ENCODE data around the gene FRMPD4. TPM values are rescaled to one million over a fixed set of nuclear protein-coding genes. Genes with fewer than 3 reads are reported as not detected.

FRMPD4 gene
- polyA plus RNA-seq, 3 donors = 0.07 to 0.15 (median 0.14) TPM

DNA sequence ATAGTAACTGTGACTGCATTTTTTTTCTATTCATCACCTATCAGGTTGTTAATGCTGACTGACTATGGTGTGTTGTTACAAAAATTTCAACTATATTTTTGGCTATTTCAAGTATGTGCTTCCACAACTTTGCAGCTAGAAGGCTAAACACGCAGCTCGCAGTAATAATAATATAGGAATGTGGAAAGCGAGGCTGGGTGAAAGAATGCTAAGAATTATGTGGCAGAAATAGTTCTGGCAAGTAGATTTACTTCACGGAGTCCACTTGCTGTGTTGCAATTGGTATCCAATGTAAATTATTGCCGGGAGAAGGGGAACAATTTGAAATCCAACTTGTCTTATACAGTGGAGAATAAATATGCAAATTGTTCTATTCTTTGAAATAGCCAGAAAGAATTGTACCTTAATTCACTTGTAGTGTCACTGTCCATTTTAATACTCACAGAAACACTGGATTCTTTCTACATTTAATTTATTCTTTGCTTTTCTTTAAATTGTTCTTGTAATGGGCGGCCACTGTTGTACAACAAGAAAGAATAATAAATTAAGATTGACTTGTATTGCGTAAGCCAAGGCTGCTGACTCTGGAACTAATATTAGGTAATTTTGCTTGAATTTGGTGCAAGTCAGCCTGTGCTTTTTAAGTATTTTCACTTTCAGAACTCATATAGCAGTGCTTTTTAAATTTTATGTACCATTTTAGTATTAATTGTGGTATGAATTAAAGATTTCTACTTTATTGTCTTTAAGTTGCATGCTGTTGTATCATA is 154.9 kb downstream of the FRMPD4 start:
- DNase-seq (ENCODE audit: low read depth in 3 of 3, low spot score in 2 of 3) = no peak

DNA sequence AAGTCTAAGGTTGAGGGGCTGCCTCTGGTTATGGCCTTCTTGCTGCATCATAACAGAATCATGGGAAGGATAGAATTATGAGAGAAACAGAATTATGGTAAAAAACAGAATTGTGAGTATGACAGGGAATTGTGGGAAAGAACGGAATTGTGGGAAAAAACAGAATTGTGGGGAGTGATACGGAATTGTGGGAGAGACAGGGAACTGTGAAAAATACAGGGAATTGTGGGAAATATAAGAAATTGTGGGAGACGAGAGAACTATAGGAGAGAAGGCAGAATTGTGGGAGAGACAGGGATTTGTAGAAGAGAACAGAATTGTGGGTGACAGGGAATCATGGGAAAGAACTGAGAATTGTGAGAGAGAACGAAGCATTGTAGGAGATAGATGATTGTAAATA is 159.1 kb downstream of the FRMPD4 start:
- DNase-seq (ENCODE audit: low read depth in 3 of 3, low spot score in 2 of 3) = no peak

DNA sequence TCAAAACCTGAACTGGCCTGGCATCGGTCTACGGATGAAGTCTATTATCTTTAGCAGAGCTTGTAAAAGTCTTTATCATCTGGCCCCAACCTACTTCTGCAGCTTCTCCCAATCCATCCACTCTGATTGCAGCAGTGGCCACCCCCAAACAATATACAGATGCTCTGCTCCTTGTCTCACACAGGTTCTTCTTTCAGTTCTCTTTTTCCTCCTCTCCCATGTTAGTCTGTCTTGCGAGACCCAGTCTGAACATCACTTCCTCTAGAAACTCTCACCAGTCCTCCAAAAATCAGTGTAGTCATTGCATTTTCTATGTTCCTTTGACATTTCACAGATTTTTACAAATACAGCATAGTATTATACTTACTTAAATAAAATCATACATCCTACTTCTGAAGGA is 163.0 kb downstream of the FRMPD4 start:
- DNase-seq (ENCODE audit: low read depth in 3 of 3, low spot score in 2 of 3) = no peak

DNA sequence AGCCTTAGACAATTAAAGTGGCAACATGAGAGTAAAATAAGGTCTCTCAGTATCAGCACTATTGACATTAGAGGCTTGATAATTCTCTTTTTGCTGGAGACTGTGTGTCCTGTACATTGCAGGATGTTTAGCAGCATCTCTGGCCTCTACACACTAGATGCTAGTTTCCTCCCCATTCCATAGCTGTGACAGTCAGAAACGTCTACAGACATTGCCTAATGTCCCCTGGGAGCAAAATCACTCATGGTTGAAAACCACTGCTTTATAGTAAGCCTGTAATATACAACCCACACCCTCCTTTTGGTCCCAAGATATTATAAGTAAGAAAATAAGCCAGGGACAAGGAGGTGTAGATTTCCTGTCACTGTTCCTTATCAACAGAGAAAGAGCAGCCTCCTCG is 166.0 kb downstream of the FRMPD4 start:
- no peak for DNase-seq (ENCODE audit: low read depth in 3 of 3, low spot score in 2 of 3)

DNA sequence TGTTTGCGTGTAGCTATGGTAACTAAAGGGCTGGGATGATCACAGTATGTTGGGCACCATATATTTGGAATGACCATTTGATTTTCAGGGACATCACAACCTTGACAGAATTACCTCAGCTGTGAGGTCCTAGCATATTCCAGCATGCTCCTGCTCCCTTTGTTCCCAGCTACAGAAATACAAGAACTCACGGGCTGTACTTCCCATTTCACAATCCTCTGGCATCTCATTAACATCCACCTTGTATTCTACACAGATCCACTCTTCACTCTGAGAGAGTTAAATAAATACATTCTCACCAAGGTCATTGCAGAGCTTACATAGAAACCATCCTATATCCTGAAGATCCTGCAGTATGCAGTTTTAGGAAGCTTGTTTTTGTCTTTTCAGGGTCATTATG is 169.7 kb downstream of the FRMPD4 start:
- DNase-seq (ENCODE audit: low read depth in 3 of 3, low spot score in 2 of 3) = no peak

DNA sequence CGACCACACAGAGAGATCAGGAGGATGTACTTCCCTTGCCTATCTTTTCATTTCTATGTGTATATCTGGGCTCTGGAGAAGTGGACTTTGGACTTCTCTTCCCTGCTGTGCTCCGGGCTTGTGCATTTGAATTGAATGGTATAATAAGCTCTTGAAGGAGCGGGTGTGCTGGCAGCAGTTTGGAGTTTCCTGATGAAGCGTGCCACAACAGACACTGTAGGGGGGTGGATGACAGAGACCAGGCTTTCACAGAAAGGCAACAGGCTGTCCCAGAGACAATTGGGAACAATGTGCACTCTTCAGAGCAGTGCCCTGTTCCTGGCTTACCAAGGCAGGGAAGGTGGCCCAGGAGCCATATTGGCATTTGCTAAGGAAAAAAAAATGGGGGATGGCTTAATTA is 170.1 kb downstream of the FRMPD4 start:
- no peak for DNase-seq (ENCODE audit: low read depth in 3 of 3, low spot score in 2 of 3)

DNA sequence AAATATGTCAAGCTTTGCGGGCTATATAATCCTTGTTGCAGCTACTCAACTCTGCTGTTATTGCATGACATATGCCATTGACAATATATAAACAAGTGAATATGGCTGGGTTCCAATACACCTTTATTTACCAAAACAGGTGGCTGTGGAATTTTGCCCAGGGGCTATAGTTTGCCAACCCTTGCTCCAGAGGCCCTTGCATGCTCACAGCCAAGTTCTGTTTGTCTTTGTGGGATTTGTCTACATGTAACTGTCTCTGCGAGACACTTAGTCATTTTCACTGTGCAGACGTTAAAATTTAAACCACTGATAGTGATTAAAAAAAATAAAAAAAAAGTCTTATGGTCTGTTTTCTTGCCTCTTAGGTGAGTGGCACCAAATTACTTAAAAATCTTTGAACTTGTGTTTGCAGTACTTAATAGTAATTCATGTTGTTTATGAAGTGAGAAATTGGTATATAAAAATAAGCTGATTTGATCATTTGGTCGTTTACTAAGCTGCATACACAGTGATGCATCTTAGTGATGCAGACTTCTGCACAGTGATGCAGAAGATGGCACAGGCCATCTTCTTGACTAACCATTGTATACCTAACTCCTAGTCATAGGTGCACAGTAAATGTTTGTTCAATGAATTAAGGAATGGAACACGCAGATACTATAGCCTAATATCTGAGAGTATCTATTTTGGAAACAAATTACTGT is 170.9 kb downstream of the FRMPD4 start:
- no peak for DNase-seq (ENCODE audit: low read depth in 3 of 3, low spot score in 2 of 3)

DNA sequence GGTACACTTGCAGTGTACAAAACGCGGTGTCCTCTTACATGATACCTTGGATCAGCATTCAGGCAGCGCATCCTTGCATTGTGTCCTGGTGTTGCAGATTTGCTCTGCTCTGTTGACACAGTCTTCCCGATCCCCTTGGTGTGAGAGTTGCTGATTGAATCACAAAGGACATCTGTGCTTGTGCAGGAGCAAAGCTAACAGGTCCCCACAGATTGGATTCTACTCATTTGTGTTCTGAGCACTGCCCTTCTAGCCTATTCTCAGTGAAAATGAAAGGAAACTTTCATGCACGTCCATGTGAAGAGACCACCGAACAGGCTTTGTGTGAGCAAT is 171.4 kb downstream of the FRMPD4 start:
- no peak for DNase-seq (ENCODE audit: low read depth in 3 of 3, low spot score in 2 of 3)

DNA sequence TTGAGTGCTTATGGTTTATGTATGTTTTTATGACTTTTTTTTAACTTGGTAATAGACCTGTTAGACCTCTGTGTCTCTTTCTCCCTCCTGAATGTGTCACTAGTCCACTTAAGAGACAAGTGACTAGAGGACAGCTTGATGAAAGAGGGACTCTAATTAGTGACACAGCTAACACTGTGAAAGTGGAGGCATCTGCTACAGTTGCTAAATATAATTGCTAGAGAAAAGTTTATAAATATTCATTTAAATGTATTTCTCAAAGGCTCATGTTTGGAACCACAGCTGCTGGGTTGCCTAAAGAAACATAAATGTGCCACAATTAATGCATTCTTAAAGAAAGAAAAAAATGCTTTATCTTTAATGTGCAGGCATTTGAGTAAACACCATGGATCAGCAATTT is 176.4 kb downstream of the FRMPD4 start:
- DNase-seq (ENCODE audit: low read depth in 3 of 3, low spot score in 2 of 3) = no peak

DNA sequence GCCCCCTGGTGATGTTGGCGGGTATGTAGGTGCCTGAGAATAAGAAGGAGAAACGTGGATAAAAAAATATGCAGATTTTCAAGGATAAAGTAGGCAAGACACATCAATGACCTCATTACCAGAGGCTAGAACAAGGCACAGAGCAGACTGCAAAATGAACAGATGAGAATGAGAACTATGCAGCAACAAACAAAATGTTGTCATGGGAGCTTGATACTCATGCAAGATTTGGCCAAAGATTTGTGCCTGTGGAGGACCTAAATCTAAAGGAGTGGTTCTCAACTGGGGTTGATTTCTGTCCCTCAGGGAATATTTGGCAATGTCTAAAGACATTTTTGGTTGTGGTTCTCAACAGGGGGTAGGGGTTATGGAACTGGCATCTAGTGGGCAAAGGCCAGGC is 177.3 kb downstream of the FRMPD4 start:
- no peak for DNase-seq (ENCODE audit: low read depth in 3 of 3, low spot score in 2 of 3)

DNA sequence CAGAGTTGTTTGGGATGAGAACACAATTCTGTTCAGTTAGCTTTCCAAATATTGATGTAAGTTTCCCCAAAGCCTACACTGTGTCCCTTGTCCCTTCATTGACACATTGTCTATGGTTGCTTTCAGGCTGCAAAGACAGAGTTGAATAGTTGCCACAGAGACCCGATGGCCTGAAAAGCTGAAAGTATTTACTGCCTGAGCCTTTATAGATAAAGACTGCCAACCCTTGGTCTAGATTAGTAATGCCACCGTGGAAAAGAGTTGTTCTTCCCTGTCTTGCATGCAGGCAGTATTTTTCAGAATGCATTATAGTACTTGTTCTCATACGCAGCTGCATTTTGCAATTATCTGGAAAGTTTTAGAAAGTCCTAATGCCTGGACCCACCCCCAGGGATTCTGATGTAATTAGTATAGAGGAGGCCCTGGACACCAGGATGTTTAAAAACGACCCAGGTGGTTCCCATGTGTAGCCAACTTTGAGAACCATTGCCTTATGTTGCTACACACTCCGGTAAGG is 180.8 kb downstream of the FRMPD4 start:
- DNase-seq (ENCODE audit: low read depth in 3 of 3, low spot score in 2 of 3) = no peak

DNA sequence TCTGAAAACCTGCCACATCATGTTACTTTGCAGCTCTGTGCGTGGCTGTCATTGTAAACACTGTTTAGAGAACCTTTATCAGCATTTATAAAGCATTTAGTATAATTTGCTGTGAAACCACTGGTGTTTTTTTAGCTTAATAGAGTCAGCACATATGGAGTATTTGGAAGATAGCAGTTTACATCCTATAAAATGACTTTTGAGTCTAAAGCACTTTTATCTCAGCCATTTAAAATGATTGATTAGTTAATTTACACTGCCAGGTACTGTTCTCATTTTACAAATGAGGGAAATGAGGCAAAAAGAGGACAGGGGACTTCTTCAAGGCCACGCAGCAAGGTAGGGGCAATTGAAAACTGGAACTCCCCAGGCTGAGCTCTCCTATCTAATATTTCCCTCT is 181.7 kb downstream of the FRMPD4 start:
- no peak for DNase-seq (ENCODE audit: low read depth in 3 of 3, low spot score in 2 of 3)

DNA sequence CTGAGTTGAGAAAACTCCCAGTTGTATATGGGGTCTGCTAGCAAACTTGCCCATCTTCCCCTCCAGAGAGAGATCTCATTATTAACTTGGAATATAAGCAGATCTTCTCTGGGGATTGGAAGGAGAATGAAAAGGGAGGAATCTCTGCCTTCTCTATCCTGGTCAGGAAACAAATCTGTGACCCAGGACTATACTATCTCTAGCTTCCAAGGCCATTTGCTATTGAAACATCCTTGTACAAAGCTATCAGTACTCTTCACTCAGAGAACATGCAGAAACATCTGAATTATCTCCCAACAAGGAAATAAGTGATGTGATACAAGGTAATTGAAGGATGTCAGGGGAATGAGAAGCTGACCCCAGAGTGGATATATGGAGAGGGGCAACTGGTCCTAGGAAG is 183.8 kb downstream of the FRMPD4 start:
- DNase-seq (ENCODE audit: low read depth in 3 of 3, low spot score in 2 of 3) = no peak

DNA sequence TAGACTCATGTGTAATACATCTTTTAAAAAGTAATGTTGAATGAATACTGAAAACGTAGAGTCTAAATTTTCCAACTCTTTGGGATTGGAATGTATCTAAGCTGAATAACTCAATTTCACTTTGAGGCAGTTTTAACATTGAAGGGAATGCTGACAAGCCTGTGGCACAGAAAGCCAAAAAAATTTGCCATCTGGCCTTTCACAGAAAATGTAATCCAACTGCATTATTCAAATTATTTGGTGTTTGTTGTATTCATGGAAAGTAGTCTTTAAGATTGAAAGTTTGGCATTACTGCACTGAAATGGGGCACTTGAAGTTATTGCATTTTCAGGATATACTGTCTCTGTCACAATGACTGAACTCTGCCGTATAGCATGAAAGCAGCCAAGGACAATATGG is 186.9 kb downstream of the FRMPD4 start:
- no peak for DNase-seq (ENCODE audit: low read depth in 3 of 3, low spot score in 2 of 3)

DNA sequence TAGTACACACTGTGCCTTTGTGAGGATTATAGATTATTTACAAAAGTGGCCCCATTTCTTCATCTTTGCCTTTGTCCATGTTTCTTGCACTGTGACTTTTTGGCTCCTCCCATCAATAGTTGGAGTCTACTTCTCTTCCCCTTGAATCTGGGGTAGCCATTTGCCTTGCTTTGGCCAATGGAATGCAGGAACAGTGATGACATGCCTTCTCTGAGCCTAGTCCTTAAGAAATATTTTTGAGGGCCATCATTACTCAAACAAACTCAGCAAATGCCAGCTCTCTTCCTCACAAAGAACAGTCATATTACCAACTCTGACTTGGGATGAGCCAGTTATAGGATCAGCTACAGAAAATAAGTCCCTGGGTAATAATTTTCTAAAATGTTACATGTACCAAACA is 189.6 kb downstream of the FRMPD4 start:
- DNase-seq (ENCODE audit: low read depth in 3 of 3, low spot score in 2 of 3) = no peak

DNA sequence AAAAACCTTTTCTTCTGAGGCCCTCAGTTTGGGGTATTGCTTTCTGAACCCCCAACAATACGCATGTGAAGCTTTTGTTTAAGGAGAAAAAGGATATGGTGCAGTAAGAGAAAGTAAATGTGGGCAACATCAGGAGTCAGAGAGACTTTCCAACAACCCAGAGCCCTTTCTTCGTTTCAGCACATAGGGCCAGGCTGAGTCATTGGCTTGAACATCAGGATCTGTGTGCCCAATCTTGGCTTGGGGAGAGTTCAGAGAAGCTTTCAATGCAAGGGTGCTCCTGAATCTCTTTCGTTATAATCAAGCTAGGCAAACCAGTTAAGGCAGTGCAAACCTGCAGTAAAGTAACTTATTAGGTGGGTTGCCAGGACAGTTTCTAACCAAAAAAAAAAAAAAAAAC is 191.2 kb downstream of the FRMPD4 start:
- no peak for DNase-seq (ENCODE audit: low read depth in 3 of 3, low spot score in 2 of 3)

DNA sequence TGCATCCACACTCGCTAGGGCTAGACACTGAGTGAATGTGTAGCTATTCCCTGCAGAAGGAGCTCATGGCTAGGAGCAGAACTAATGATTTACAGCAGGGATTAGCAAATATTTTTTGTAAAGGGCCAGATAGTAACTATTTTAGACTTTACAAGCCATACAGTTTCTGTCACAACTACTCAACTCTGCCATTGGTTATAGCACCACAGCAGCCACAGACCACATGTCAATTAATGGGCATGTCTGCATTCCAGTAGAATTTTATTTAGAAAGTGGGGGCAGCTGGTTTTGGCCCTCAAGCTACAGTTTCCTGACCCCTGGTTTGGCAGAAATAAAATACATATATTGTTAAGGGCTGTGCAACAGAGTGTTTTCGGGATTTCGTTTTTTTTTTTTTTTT is 192.6 kb downstream of the FRMPD4 start:
- DNase-seq (ENCODE audit: low read depth in 3 of 3, low spot score in 2 of 3) = no peak

DNA sequence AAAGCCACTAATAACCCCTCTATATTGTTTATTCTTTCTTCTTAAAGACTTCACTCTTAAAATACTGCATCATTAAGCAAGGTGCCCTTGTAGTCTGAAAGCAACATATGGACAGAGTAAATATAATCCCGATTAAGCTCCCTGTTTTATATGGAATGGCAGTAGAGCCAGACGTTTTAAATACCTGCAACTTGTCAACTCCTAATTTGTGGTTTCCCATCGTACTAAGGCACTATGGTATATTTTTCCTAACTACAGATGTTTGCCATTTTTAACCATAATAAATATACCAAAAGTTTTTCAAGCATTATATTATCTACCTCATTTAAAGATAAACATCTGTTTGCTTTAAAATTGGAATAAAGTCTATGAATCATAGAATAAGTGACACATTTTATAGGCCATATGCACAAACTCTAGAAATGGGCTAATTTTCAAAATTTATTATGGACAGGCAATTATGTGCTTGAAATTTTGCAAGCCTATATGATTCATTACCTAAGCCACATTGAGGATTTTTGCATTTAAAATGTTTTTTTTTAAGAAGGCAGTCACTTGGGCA is 194.6 kb downstream of the FRMPD4 start:
- no peak for DNase-seq (ENCODE audit: low read depth in 3 of 3, low spot score in 2 of 3)

DNA sequence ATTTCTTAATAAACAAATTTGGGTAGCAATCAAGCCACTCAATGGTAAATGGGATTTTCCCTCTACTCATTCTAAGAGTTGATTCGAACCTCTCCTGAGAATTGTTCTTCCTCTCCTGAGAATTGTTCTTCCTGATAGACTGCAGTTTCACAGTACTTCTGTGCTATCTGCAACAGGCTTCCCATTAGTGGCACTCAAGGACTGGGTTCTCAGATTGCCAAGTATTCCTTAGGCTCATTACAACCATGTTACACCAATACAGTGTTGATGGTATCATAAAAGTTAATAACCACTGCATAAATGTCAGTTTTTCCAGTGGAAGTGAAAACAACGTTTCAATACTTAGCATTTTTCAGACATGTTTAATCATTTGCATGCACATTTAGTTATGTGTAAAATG is 201.6 kb downstream of the FRMPD4 start:
- DNase-seq (ENCODE audit: low read depth in 3 of 3, low spot score in 2 of 3) = no peak

DNA sequence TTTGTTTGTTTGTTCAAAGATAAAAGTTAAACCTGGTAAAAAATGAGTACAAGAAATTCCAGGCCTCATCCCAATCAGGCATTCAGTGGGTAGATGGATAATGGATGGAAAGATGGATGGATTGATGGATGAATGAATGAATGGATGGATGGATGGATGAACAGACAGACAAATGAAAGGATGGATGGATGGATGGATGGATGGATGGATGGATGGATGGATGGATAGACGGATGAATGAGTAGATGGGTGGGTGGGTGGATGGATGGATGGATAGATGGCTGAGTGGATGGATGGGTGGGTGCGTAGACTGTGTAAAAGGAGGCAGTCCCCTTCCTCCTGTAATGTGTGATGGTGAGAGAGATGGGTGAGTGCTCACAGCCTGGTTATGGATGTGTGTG is 206.7 kb downstream of the FRMPD4 start:
- DNase-seq (ENCODE audit: low read depth in 3 of 3, low spot score in 2 of 3) = no peak

DNA sequence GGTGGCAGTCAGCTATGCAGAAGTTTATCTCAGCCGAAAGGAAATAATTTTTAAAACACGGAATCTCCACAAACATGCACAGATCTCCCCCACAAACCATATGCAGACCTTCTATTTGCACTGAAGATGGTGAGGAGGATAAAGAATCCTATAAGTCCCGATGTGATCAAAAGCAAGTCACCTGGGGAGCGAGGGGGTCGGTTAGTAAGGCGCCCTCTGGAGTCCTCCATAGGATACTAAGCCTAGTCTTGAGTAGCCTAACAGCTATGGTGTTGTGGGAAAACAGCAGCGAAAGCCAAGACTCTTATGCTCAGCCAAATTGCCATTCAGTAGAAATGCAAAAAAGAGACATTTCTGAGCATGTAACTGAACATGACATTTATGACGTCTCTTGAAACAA is 210.9 kb downstream of the FRMPD4 start:
- DNase-seq (ENCODE audit: low read depth in 3 of 3, low spot score in 2 of 3) = no peak

DNA sequence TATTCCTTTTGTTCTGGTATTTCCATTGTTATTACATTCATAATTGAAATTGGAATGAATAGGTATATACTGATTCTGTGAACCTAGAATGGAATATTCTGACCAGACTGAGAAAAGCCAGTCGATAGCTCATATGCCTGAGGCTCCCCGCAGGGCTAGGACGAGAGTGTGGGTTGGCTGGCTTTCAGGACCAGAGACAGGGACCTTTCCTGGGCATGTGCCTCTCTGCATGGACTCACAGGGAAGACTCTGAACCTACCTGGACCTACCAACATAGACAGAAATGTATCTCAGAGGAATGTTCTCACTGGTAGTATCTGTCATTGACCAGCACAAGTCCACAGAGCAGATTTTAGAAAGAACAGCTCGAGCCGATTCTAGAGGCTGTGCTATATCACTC is 214.6 kb downstream of the FRMPD4 start:
- no peak for DNase-seq (ENCODE audit: low read depth in 3 of 3, low spot score in 2 of 3)
